Epithelial cell of prostate (primary cell): ENCODE data around the gene PIP5K1A.
"Not testable (repeated sequence)": the region's sequence is repeated elsewhere in the genome, so short reads cannot be mapped to it uniquely, and the experiment has no call there.

Experiments
- DNase-seq: peaks from one replicate; pipeline ENCODE4 v3.0.0-alpha.2; 2011; ENCODE audit warnings: low read depth, low spot score
- H3K27ac ChIP-seq: fragments of 450-650 bp; 2 replicates; pipeline ENCODE4 v1.5.1; 2017; ENCODE audit warnings: mild to moderate bottlenecking

PIP5K1A gene

GRCh38 chr1:151198254-151199127, at the start of gene PIP5K1A:
TSS of gene PIP5K1A (plus strand) at chr1:151198552. CDS start at chr1:151198997, 445 bp downstream.
- H3K27ac ChIP-seq = peak within 1 kb of the TSS; percentile 98
- peak; percentile 77 for DNase-seq

- DNase-seq = no peak
- no peak within 1 kb of the TSS for H3K27ac ChIP-seq
These were observed 41.9 kb upstream of the PIP5K1A start, which contains the start of gene TNFAIP8L2 for GRCh38 chr1:151156515-151156819. TSS of gene TNFAIP8L2 (plus strand) at chr1:151156649. CDS start at chr1:151158698, 2,049 bp downstream.

GRCh38 chr1:151157067-151157531, 41.3 kb upstream of the PIP5K1A start:
- DNase-seq = no peak
- H3K27ac ChIP-seq = no peak overlapping the region

GRCh38 chr1:151158326-151158725, 40.0 kb upstream of the PIP5K1A start:
- DNase-seq = no peak
- no peak overlapping the region for H3K27ac ChIP-seq

GRCh38 chr1:151158751-151159251, 39.6 kb upstream of the PIP5K1A start:
- no peak for DNase-seq
- no peak overlapping the region for H3K27ac ChIP-seq

GRCh38 chr1:151159373-151159772, 39.0 kb upstream of the PIP5K1A start:
- H3K27ac ChIP-seq = no peak overlapping the region
- no peak for DNase-seq

- DNase-seq = no peak
These were observed 33.5 kb upstream of the PIP5K1A start for GRCh38 chr1:151164732-151165280.

GRCh38 chr1:151165281-151165737, 33.0 kb upstream of the PIP5K1A start:
- no peak for DNase-seq
- H3K27ac ChIP-seq = peak overlapping the region; percentile 85

More at GRCh38 chr1:151164732-151165280, 33.5 kb upstream of the PIP5K1A start:
- peak overlapping the region; percentile 85 for H3K27ac ChIP-seq

- peak within 1 kb of the TSS; percentile 85 for H3K27ac ChIP-seq
- peak; percentile 96 for DNase-seq
These were observed 32.4 kb upstream of the PIP5K1A start, which contains the start of the genes LYSMD1 and SCNM1 for GRCh38 chr1:151165738-151166504. TSS of gene LYSMD1 (minus strand) at chr1:151165902. CDS start at chr1:151165258, 644 bp downstream. TSS of gene SCNM1 (plus strand) at chr1:151166144. CDS start at chr1:151166153, 9 bp downstream.

GRCh38 chr1:151166505-151166956, 31.8 kb upstream of the PIP5K1A start:
- DNase-seq = no peak
- H3K27ac ChIP-seq = peak overlapping the region; percentile 85

- peak overlapping the region; percentile 85 for H3K27ac ChIP-seq
- no peak for DNase-seq
These were observed 31.2 kb upstream of the PIP5K1A start for GRCh38 chr1:151167116-151167515.

GRCh38 chr1:151171190-151171589, 27.2 kb upstream of the PIP5K1A start:
- no peak for DNase-seq
- H3K27ac ChIP-seq = no peak overlapping the region

GRCh38 chr1:151175041-151175741, 23.2 kb upstream of the PIP5K1A start:
- no peak for DNase-seq
- no peak overlapping the region for H3K27ac ChIP-seq

GRCh38 chr1:151175863-151176262, 22.5 kb upstream of the PIP5K1A start, which contains the start of gene TMOD4:
TSS of gene TMOD4 (minus strand) at chr1:151175981. CDS start at chr1:151174875, 1,106 bp downstream.
- no peak within 1 kb of the TSS for H3K27ac ChIP-seq
- DNase-seq = no peak

- no peak overlapping the region for H3K27ac ChIP-seq
- no peak for DNase-seq
These were observed 21.8 kb upstream of the PIP5K1A start for GRCh38 chr1:151176514-151177045.

GRCh38 chr1:151184211-151184610, 14.1 kb upstream of the PIP5K1A start:
- no peak overlapping the region for H3K27ac ChIP-seq

GRCh38 chr1:151187205-151187604, 11.1 kb upstream of the PIP5K1A start:
- peak overlapping the region; percentile 86 for H3K27ac ChIP-seq
- DNase-seq = no peak

More at GRCh38 chr1:151184211-151184610, 14.1 kb upstream of the PIP5K1A start:
- no peak for DNase-seq

- H3K27ac ChIP-seq = peak overlapping the region; percentile 86
- not testable (repeated sequence) for DNase-seq
These were observed 9.7 kb upstream of the PIP5K1A start for GRCh38 chr1:151188667-151189066.
